GM18907 (cell line): ENCODE measurements around the gene PRR19.
A peak's percentile ranks its signal among the peaks of the same experiment; 100 is the strongest.
"Not testable (repeated sequence)": the region's sequence is repeated elsewhere in the genome, so short reads cannot be mapped to it uniquely, and the experiment has no call there.

ENCODE experiments used
- ATAC-seq: cut with Tn5 transposase; IDR thresholded peaks from one replicate; pipeline ENCODE4 v1.9.1; 2021; ENCODE audit warnings: mild to moderate bottlenecking, moderate library complexity; ENCODE audit not compliant: unreplicated experiment

Gene PRR19, protein sequence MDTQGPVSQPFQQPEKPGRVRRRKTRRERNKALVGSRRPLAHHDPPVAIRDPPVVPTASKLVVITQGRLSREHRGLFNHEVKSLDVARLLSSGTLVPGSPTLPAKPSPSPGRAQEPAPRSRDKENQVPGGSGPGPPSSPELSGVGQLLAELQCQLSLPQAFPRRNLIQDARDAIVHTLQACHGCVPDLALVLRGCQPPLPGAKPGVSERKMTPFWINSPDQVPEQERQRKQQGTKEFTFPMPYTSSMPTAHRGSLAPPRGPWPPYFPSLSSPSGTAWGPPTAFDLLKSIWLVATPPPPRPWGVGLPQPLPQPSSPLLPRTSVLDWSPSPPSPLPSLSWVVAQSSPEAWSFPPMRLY

DNA sequence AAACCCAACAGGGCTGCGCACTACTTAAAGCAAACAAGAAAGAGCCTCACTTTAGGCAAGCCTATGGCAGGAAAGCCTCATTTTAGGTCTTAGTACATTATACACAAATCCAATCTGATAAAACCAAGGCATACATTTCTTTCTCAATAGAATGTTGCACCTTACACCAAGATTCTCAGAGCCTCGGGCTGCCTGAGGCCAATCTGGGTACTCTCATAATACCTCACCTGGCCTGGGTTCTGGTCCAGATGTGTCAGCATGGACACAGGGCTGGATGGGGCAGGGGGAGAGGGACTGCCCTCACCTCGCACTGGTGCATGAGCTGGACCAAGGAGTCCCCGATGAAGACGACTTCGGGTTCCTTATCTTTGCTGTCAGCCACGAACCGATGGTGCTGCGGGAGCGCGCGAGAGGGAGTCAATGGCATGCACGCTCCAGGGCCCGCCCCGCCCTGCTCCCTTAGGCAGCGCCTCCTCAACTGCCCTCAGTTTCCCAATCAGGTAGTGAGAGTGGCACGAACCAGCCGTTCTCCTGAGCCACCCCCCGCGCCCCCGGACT, at the start of gene PRR19:
Gene PRR19 (plus strand): TSS at position 487 of the 558 bp plus-strand sequence. CDS start 7,453 bp downstream, outside the sequence.
- ATAC-seq: no peak

- no peak for ATAC-seq
Observed at GRCh38 chr19:42252365-42253244, 49.3 kb upstream of the PRR19 start.

- ATAC-seq: peak; percentile 17
Observed at GRCh38 chr19:42253245-42254088, 48.5 kb upstream of the PRR19 start.

DNA sequence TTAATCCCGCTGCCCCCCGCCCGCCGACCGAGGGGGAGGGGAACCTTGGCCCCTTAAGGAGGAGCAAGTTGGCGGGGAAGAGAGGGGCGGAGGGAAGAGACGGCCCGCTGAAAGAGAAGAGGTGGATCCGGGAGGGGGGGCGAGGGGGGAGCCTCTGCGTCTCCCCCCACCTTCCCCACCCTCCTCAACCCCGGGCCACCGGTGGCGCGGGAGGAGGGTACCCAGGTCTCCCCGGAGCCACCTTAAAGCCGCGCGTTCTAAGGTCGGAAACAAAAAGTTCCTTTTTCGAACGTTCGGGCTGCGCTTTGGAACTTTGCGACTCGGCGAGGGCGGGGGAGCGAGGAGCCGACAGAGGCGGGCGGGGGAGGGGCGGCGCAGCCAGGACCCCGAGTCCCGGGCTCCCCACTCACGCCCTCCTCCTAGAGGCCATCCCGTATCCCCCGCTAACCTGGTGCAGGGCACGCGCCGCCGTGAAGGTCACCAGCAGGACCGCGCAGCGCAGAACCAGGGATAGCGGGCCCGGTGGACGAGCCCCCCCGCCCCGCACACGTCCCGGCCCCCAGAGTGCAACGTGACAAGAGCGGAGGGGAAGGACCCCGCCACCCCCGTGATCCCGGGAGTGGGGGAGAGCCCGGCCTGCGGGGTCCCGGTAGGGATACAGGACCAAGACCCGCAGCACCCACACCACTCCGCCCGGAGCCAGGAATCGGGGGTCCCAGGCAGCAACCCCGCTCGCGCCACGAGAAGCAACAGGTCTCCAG, 47.7 kb upstream of the PRR19 start:
- peak; percentile 27 for ATAC-seq

- ATAC-seq: peak; percentile 61
Observed at GRCh38 chr19:42254850-42255765, 46.8 kb upstream of the PRR19 start, which contains the start of gene ERF. TSS of gene ERF (minus strand) at chr19:42255128. CDS start at chr19:42254999, 129 bp downstream.

DNA sequence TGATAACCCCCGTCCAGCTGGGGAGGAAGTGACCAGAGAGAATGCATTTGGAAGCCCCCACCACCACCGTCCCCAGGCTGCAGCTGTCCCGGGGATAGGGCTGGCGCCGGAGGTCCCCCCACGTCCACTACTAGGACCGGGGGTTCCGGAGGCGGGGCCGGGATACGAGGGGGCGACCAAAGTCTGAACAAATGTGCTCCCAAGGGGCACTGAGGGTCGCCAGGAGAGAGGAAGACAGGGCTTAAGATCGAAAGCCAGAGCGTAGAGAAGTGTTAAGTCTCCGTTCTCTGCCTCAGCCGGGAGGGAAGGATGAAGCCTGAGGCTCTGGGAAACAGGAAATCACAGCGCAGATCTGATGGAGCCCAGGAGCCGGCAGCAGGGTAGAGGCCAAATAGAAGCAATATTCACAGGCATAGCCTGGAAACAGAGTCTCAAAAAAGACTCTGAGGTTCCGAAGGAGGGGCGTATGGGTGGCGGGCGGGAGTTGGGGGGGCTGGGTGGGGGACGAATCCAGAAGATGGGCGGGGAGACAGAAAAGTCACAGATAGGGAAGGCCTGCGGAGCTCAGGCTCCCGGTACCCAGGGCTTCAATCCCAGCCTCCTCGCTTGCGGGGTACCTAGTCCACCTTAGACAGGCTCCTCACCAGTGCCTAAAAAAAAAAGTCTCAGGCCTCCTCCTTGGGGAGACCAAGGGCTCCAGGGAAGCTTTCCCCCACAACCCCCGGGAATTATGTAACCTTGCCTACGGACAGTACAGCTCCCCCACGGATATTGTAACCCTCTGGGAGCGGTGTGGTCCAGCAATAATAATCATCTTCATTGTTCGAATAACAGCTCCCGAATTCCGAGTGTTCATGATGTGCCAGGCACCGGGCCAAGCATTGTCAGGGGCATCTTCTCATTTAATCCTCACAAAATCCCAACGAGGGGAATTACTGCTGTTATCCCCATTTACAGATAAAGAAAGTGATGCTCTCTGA, 45.9 kb upstream of the PRR19 start:
- no peak for ATAC-seq

DNA sequence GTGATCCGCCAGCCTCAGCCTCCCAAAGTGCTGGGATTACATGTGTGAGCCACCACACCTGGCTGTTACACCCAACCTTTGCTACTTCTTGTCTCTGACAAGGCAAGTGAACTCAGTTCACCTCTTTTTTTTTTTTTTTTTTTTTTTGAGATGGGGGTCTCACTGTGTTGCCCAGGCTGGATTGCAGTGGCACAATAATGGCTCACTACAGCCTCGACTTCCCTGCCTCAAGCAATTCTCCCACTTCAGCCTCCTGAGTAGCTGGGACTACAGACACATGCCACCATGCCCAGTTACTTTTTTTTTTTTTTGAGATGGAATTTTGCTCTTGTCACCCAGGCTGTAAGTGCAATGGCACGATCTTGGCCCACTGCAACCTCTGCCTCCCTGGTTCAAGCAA, 44.1 kb upstream of the PRR19 start:
- ATAC-seq: not testable (repeated sequence)

- no peak for ATAC-seq
Observed at GRCh38 chr19:42261763-42262162, 40.2 kb upstream of the PRR19 start.

- ATAC-seq: not testable (repeated sequence)
Observed at GRCh38 chr19:42266105-42266504, 35.8 kb upstream of the PRR19 start.

GRCh38 chr19:42266928-42267603, 34.9 kb upstream of the PRR19 start:
- not testable (repeated sequence) for ATAC-seq

- no peak for ATAC-seq
Observed at GRCh38 chr19:42267644-42268141, 34.2 kb upstream of the PRR19 start.

DNA sequence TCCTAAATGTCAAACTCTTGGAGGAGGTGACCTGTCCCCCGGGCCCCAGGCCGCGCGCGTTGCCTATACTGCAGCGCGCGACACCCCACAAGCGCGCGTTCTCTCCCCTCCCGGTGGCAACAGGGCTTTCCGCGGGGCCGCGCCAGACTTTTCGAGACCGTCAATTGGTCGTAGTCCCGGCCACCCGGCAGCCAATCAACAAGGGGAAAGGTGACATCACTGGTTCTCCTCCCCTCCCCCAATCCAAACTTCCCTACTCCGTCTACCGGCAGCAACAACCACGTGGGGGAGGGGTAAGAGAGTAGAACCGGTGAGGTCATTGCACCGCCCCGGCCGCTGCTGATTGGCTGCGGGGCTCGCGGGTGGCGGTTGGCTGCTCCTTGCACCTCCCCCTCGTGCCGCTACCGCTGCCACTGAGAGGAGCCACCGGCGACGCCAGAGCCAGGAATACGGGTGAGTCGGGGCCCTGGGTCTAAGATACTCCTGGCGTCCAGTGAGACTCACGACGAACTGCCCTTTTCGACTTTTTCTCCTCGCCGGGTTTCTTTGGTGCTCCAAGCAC, 33.7 kb upstream of the PRR19 start:
- ATAC-seq: peak; percentile 63

DNA sequence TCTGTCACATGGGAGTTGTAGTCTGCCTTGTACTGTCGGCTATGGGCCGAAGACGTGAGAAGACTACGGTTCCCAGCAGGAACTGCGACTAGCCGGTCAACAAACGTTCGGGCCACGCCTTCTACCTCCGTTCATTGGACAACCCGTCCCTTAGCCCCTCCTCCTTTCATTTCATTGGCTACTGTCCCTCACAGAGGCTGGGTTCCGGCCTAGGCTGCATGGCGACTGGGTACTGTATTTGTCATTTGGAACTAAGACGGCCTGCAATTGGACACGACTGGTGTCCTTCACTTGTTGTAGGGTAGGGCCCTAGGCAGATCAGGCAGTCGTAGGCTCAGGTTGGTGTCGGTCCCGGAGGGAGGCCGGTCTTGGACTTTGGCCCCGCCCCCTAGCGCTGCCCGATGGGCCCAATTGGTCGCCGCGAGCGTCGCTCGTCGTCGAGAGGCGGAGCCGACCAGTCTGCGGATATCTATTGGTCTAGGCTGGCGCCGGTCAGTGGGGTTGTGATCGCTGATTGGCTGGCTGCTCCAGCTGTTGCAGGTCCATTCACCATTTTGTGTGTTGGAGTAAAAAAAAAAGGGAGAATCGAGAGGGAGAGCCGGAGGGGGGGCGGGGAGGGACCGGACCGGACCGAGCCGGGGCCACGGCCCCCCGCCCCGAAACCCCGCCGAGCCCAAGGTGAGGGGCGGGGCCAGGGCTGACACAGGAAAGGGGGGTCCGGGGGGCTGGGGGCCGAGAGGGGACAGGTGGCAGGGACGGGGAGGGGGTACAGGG, 33.0 kb upstream of the PRR19 start, which contains the start of gene CIC:
Gene CIC (plus strand): TSS at position 549 of the 774 bp plus-strand sequence. CDS start 2,532 bp downstream, outside the sequence.
- peak; percentile 82 for ATAC-seq

GRCh38 chr19:42269478-42270345, 32.2 kb upstream of the PRR19 start:
- ATAC-seq: no peak
